MM.1S (cell line): ENCODE results near the gene MTNR1A.

ENCODE experiments used
- EZH2 ChIP-seq: fragments of 300-600 bp; sonication (generic); optimal IDR thresholded peaks from 2 replicates; pipeline ENCODE3; 2017; ENCODE audit warnings: low read depth, mild to moderate bottlenecking, antibody characterized with exemption, low read length, mixed read lengths
- EZH2phosphoT487 ChIP-seq: fragments of 300-600 bp; sonication (generic); IDR thresholded peaks from 2 replicates; pipeline ENCODE4 v1.6.1; 2018; ENCODE audit warnings: antibody characterized with exemption, low read length
- TF ChIP-seq, protein P1 (sequence below): fragments of 300-600 bp; sonication (generic); IDR thresholded peaks from 2 replicates; pipeline ENCODE4 v1.5.1; 2016; ENCODE audit warnings: antibody characterized with exemption, low read length, mixed read lengths

DNA sequence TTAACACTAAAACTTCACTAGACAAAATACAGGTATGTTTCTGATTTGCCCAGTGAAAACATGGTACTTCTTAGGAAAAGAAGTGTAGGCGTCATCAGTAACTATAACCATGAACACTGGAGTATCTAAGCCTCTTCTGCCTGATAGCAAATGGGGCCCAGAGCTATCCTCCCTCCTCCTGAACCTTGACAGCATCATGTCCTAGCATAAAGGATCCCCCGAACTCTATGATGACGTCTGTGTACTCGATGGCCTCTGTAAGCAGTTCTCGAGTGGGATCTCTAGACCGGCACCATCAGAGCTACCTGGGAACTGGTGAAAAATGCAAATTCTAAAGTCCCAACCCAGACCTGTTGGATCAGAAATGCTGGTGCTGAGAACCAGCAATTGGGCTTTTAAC, 36.3 kb upstream of the MTNR1A start:
- TF ChIP-seq, protein P1, sequence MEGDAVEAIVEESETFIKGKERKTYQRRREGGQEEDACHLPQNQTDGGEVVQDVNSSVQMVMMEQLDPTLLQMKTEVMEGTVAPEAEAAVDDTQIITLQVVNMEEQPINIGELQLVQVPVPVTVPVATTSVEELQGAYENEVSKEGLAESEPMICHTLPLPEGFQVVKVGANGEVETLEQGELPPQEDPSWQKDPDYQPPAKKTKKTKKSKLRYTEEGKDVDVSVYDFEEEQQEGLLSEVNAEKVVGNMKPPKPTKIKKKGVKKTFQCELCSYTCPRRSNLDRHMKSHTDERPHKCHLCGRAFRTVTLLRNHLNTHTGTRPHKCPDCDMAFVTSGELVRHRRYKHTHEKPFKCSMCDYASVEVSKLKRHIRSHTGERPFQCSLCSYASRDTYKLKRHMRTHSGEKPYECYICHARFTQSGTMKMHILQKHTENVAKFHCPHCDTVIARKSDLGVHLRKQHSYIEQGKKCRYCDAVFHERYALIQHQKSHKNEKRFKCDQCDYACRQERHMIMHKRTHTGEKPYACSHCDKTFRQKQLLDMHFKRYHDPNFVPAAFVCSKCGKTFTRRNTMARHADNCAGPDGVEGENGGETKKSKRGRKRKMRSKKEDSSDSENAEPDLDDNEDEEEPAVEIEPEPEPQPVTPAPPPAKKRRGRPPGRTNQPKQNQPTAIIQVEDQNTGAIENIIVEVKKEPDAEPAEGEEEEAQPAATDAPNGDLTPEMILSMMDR = no peak
- TF ChIP-seq EZH2 = no peak
- no peak for TF ChIP-seq EZH2phosphoT487
